NCI-H1417 (cell line): ENCODE results near the gene FGFBP3.
"Not testable (repeated sequence)": the region's sequence is repeated elsewhere in the genome, so short reads cannot be mapped to it uniquely, and the experiment has no call there.

ENCODE experiments used
- DNase-seq, 3 experiments: peaks; one replicate each; lab custom pipeline; 2025; lab: John Stamatoyannopoulos, UW

The FGFBP3 gene

DNA sequence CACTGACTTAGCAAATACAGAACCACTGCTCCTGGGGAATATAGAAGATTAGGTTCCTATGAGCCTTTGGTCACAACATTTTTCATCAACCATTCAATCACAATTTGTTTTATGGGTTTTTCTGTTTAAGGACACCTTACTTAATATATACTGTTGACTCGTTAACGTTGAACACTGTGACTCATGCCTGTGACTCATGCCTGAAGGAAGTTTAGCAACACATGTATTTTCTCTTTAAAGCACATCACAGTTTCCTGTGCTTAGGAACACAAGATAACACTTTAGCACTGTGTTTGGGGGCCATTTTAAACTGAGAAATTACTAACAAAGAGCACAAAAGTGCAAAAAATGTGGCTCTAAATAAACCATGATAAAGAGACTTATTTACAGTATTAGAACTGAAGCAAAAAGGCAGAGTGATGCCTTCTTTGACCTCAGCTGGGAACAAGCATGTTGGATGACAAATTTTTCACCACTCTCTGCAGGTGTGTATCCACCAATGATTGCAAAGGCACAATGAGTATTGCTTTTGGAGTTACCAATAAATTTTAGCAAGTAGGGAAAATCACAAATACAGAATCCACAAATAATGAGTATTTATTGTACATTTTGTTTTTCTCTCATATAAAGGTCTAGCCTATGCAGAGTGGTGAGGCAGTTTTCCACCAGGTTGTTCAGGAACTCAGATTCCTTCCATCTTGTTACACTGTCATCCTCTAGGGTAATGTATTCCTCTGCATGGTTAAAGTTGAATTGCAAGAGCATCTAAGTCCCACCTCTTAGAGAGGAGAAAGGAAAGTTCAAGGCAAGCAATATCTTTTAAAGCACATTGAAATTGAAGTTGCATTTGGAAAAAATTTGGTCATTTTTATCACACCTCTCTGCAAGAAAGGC is 7.3 kb downstream of the FGFBP3 start:
- DNase-seq = peak in 1 of 3 experiments; percentile 32

DNA sequence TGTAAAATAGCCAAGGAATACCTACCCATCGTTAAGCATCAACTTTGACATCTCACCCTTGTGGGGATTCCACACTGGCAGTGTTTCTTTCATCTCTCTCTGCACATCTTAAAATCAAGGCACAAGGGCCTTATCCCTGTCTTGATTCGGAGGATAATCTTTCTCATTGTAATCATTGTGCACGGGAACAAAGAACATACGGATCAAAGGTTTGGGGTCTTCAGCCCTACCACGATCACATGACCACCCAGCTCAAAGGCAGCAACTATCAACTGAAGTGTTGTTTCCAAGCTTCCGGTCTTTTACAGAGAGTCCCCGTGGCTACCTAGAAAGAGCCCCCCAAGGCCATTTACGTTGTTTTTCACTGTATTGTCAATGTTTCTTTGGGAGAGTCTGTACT is 11.9 kb downstream of the FGFBP3 start:
- no peak for DNase-seq

DNA sequence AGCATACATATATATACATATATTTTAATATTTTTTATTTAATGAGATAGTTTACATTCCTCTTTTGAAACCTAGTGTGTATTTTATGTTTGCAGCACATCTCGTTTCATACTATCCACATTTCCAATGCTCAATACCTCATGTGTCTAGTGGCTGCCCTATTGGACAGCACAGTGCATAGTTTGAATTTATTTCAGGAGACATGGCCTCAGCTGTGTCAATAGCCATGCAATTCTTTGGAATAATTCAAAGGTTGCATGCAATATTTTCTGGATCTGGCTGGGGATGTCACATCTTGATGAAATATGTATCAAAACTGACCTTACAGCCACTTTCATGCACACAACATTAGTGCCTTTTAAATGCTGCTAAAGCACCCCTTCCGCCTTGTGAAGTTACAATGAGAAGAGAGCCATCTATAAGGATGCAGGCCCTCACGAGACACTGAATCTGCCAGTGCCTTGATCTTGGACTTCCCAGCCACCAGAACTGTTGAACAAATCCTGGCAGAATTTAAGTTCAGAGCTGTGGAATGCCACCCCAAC is 13.0 kb downstream of the FGFBP3 start:
- no peak for DNase-seq

DNA sequence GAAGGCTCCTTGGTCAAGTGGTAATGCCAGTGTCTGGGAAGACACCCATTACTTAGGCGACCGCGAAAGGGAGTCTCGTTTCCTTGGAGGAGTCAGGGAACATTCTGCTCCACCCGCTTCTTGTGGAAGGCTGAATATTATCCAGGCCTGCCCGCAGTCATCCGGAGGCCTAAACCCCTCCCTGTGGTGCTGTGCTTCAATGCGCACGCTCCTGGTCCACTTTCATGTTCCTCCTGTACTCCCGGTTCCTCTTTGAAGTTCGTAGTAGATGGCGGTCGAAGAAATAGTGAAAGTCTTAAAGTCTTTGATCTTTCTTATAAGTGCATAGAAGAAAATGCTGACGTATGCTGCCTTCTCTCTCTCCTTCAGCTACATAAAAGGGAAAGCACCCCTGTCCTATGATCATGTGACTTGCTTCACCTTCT is 15.0 kb downstream of the FGFBP3 start:
- not testable (repeated sequence) for DNase-seq

DNA sequence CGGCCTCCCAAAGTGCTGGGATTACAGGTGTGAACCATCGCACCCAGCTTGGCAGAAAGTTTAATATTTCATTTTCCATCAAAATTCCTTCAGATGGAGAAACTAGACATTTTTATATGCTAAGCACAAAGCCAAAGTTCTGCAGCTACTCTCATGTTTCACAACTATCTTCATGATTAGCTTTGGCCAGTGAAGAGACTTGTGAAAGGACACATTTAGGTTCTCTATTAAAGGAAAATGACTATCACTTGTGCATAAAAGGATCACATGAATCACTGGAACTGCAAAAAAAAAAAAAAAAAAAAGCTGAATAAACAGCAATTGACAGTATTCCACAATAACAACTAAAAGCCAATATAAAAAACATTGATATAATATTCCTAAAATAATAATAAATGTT is 16.2 kb downstream of the FGFBP3 start:
- DNase-seq = no peak

DNA sequence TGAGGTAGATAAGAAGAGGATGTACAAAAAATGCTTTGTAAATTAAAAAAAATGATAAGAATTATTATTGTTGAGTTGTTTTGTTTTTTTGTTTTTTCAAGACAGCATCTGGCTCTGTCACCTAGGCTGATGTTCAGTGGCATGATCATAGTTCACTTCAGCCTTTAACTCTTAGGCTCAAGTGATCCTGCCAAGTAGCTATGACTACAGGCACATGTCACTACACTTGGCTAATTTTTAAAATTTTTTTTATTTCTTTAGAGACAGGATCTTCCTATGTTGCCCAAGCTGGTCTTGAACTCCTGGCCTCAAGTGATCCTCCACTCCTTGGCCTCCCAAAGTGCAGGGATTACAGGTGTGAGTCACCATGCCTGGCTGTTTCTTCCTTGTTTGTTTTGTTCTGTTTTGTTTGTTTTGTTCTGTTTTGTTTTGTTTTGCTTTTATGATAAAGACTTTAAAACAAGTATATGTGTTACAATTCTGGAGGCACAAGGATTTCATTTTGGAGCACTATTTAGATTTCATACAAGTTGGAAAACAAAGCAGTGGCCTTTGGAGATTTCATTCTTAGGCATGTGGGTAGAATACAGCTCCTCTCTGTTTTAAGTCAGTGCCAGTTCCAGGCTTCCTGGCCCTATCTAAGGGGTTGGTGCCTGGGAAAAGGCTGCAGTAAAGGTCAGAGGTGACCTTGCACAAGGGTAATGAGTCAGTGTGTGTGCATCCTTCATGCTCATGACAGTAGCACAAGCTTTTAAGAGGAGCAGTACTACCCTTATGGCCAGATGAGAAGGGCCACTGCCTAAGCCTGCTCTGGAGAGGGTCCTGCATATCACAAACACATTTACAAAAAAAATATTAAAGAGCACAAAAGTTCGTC is 17.9 kb downstream of the FGFBP3 start:
- no peak for DNase-seq

DNA sequence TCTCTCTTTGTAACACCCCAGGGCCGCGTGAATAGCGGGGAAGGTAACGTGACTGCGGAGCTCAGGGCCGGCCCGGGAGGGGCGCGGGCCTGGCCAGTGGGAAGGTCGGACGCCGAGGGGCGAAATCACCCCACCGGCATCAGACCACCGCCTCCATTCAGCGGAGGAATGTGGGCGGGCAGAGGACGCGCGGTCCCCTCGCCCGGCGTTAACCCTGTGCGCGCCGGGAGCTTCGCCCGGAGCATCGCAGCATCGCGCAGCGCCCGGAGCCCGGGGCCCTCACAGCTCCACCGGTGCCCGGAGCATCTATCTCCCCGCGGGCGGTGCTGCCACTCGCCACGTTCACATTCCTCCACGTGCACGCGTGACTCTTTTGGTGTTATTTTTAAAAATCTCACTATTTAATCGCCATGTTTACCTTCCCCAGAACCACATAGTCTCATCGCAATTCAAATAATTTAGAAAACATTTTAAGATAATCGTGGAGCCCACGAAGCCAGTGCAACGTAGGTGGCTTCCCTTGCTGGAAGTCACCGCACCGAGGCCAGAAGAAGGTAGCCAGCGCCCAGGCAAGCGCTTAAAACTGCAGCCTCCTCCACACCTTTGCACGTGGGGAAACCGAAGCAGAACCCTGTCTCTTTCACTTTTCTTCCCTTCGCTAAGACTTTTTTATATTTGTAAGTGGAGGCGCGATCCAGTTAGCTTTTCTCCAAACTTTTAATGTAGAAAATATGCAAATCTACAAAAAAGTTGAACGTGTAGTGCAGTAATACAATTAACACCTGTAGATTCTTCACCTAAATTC is 21.8 kb downstream of the FGFBP3 start:
- DNase-seq = peak; percentile 1 to 60 (median 27)

DNA sequence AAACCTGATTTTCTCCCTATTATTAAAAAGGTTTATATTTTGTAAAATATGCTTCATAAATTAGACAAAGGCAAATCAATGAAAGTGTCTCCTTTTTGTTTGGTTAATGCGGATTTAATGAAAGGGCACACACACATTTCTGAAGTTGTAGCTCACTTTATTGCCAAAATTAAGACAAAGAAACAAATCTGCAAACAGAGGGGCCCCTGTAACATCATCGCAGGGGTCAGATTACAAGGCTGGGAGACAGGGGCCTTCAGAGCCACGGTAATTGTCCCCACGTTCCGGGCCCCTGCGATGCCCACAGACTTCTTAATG is 22.4 kb downstream of the FGFBP3 start:
- no peak for DNase-seq

DNA sequence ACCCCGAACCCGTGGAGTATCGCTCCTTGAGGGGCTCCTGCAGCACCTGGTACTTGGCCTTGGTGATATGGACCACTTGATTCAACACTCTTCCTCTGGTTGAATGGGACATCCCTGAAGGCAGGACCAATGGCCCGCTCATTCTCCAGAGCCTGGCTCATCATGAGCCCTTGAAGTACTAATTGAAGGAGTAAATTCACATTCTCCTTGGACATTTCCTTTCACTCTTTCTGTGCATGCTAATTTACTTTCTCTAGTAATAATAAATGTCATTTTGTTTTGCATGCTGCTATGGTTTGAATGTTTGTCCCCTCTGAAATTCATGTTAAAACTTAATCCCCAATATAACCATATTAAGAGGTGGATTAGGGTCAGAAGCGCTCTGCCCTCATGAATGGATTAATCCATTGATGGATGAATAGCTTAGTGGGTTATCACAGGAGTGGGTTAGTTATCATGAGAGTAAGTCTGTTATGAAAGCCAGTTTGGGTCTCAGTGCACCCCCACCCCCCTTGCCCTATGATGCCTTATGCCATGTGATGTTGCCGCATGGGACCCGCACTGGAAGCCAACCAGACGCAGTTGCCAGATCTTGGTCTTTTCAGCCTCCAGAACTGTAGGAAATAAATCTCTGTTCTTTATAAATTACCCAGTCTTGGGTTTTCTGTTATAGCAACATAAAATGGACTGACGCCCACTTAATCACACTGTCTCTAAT is 23.8 kb downstream of the FGFBP3 start:
- no peak for DNase-seq

DNA sequence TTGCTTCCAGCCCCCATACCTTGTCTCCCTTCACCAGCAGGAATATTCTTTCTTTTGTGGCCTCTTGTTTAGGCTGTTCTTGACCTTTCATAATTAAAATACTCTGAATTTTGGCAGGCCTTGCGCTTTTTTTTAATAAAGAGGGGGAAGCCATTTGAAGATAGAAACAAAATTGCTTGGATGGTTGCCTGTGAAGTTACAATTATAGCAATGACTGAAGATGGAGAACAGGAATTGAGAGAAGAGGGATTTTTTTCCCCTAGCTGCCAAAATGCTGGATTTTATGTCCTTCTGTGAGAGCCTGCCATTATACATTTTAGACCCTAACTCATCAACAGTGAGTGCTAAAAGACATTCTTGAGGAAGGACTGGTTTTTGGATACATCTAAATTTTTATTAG is 24.8 kb downstream of the FGFBP3 start:
- DNase-seq = no peak

DNA sequence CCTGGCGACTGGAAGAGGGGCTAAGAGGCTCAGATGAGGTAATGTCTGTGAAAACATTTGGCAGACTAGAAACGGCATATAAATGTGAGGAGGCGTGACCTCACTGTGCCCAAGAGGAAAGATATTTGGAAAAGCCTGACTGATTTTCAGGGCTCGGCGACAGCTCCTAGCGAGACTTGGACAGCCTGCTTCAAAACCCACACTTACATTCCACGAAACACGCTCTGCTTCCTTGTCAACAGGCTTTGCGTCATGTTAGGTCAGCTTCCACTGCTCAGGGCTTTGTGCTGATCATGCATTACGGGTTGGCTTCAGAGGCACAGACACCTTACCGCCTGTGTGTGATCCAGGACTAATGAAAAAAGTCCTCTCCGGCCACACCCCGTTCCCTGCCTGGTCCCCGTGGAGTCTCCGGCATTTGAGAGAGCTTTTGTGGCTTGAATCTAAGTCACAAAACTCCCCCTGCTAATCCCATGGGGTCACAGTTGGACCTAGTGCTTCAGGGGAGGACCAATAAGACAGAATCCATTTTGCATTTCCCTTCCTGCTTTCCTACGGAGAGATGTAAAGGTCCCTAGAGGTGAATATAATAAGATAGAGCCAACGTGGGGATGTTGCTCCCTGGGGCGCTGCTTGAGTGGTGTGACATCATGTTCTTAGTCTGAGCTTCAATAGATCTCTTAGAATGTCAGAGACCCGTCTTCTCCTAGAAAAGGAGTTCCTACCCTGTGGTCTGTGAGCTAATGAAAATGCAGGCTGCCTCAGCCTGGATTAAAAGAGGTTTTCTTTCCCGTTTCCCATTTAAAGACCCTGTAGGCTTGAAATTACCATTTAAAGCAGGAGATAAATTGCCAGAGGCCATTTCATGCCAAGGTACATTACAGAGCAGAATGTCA is 25.5 kb downstream of the FGFBP3 start:
- peak; percentile 32 to 78 (median 54) for DNase-seq

DNA sequence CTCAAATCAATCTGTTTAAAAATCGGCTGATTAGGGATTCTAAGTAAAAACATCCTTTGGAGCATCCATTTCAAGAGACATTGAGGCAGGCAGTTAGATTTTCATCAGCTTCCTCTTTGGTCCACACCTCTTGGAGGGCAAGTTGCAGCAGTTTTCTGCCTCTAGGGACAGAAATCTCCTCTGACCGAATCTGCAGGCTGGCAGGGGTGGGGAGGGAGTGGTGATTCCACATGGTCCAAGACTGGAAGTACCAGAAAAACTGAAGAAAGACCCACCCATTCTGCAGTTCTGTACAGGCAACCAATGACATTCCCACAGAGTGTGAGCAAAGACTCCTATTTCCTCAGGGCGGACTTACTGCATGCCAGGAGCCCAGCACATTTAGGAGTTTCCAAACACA is 29.0 kb downstream of the FGFBP3 start:
- DNase-seq = no peak

DNA sequence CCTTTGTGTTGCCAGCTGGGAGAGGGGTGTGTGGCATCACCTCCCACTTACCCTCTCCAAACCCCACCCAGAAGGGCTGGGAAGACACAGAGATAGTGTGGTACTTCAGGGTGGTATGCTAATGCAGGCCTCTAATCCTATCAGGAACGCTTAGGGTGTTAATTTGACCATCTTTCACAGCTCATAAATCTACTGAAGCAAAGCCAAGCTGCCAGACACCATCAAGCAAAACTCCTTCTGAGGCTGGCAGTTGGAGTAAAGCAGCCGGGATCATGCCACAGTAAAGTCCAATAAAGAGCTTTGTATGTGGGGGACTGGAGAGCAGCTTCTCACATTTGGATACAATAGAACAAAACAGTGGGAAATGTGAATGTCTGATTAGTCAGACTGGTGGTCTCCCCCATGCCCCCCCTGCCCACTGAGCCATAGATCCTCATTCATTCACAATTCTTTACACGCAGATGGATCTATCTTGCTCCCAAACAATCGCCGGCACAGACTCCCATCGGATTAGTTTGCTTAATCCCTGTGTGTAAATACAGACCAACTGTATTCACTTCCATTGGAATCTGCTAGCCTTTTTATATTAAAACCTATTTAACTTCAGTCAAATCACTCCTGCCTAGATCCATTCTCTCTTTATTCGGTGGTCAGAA is 29.6 kb downstream of the FGFBP3 start:
- no peak for DNase-seq

DNA sequence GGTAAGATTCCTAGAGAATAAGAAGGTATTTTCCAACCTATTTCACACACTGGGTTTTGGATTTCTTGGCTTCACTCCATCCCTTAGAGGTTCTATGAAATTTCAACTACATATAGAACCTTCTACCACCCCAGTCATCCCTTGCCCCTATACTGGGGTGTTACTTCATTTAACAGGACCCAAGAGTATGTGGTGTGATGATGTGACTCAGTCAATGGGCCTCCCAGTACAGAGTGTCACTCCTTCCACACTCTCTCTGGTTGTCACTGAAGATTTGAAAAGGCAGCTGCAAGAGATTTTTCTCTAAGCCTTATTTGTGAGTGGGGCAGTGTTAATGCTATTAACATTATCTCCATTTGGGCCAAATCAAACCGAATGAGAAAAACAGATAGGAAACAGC is 33.5 kb downstream of the FGFBP3 start:
- no peak for DNase-seq

DNA sequence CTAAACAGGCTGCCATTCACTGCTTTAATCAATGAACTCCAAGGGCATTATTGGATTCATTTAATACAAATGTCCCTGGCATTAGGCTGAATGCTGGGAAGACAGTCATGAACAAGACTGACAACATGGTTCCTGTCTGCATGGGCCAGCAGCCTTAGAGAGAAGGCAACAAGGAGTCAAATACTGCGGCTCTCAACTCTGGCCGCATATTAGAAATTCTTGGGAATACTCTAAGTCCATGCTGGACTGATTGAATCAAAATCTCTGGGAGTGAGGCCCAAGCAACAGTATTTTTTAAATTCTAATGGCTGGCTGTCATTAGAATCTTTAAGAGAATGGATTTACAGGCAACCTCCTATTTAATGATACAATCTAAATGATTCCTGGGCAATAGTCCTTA is 34.1 kb downstream of the FGFBP3 start:
- DNase-seq = no peak

DNA sequence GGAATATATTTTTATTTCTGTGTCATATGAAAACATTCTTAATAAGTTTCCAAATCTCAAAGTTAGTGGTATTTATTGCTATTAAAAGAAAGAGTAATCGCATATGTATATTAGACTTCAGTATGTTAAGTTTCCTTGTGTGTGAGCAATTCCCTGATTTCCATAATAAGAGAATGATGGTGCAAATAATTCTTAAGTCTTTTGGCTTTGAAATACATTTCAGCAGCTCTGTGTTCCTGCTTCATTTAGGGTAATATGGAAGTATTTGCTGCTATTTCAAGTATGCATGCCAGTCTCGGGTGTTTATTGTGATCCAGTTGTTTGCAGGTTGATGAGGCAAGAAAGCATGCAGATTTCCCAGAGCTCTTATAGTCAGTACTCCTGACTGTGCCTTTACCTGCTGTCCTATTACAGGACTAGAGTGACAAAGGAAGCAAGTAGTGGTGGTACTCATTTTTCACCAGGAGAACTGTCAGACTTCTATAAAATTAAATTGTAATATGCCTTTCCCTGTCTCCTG is 43.7 kb downstream of the FGFBP3 start:
- DNase-seq = no peak

DNA sequence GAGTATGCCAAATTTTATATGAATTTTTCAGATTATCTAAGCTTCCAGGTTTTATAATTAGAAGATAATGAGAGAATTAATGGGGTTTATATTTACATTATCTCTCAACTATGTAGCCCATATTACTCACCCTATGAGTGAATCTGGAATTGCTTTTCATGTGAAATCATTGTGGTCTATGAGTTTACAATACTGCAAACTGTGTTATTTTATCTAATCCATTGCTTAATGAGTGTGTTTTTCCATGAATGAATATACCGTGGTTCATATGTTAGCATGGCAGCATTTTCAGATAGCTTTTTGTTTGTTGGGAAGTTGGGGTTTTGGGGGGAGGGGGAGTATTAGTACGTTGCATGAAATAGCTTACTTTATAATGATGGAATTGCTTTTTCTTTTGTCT is 44.5 kb downstream of the FGFBP3 start:
- DNase-seq = no peak

DNA sequence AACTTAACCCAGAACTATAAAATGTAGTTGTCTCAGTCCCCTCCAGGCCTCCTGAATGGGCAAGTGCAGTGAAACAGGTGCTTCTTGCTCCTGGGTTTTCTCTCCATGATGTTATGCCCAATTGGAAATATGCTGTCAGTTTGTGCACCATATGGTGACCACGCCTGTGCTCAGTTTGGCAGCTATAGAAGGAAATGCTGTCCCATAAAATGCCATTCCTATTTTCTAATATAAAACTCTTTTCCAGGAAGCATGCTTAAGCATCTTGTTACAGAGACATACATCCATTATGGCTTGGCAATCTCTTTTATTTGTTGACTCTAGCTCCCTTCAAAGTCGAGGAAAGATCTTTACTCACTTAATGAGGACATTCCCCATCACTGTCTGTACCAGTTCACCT is 45.2 kb downstream of the FGFBP3 start:
- DNase-seq = no peak

DNA sequence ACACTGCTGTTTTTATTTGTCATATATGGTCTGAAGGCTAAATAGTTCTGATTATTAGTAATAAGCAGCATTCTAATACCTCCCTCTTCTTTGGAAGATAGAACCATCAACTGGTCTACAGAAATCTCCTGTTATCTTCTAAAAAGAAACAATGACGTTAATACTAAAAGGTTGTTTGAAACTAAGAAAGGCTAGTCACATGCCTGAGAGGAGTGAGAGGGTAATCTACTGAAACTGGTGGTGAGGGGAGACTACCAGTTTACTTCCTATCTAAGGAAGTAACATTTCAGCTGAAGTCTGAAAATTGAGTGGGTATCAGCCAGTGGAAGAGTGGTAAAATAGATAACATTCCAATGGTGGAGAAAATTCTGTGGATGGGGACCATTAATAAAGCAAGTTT is 48.4 kb downstream of the FGFBP3 start:
- DNase-seq = no peak

DNA sequence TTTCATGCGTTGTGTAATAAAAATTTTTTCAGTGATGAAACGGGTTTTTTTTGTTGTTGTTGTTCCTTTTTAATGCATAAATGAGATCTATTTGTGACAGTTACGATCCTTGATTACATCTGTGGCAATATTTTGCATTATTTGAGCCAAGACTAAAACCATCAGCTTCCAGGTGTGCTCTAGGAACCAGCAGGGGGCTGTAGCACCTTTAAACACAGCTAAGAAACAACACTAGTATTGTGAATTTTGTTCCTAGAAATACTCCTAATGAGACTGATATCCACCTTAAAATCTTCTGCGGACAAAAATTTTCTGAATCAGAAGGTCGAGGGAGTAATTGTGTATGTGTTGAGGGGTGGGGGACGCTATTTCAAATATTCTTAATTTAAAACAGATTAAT is 52.6 kb downstream of the FGFBP3 start:
- no peak for DNase-seq
